K562 (cell line): ENCODE data around the gene QPRT. TPM values are rescaled to one million over a fixed set of nuclear protein-coding genes. Genes with fewer than 3 reads are reported as not detected.

Experiments used
- ARID1B ChIP-seq: fragments of 450-650 bp; IDR thresholded peaks from 2 replicates; pipeline ENCODE4 v1.6.1; 2016; ENCODE audit warnings: antibody characterized with exemption, mild to moderate bottlenecking, inconsistent platforms
- ATF7 ChIP-seq: fragments of 450-650 bp; IDR thresholded peaks from 2 replicates; pipeline ENCODE4 v1.7.1; 2014; ENCODE audit warnings: mild to moderate bottlenecking, moderate library complexity
- CBFB ChIP-seq: sonication (generic); formaldehyde crosslinking; IDR thresholded peaks from 2 replicates; pipeline ENCODE4 v1.4.0; 2020; ENCODE audit warnings: mild to moderate bottlenecking, missing genetic modification reagents
- CREB5 ChIP-seq: fragments of 250-450 bp; sonication (Bioruptor Pico); IDR thresholded peaks from 2 replicates; pipeline ENCODE4 v1.5.0; 2020; ENCODE audit warnings: mild to moderate bottlenecking
- DNMT1 ChIP-seq: fragments of 450-650 bp; IDR thresholded peaks from 2 replicates; pipeline ENCODE4 v1.6.1; 2016; ENCODE audit warnings: antibody characterized with exemption, mild to moderate bottlenecking
- EGR1 ChIP-seq: fragments of 450-650 bp; conservative IDR thresholded peaks from 2 replicates; pipeline ENCODE4 v1.6.1; 2017; ENCODE audit warnings: mild to moderate bottlenecking
- FOXJ2 ChIP-seq: fragments of 200-800 bp; sonication (Bioruptor generic); IDR thresholded peaks from 2 replicates; pipeline ENCODE4 v1.6.1; 2016; ENCODE audit warnings: missing genetic modification characterization, missing compliant biosample characterization
- FOXK1 ChIP-seq: sonication (generic); formaldehyde crosslinking; IDR thresholded peaks from 2 replicates; pipeline ENCODE4 v1.8.0; 2022; ENCODE audit warnings: missing genetic modification reagents, mild to moderate bottlenecking, borderline replicate concordance
- GATAD2A ChIP-seq: fragments of 450-650 bp; IDR thresholded peaks from 2 replicates; pipeline ENCODE4 v1.6.1; 2017
- KAT2B ChIP-seq: IDR thresholded peaks from one replicate; pipeline ENCODE4 v1.6.1; 2012; ENCODE audit warnings: low read depth, mild to moderate bottlenecking, control low read depth, inconsistent platforms, low read length, moderate library complexity
- MAX ChIP-seq: sonication (generic); formaldehyde crosslinking; IDR thresholded peaks from 2 replicates; pipeline ENCODE4 v1.9.0; 2022; ENCODE audit warnings: mild to moderate bottlenecking, missing genetic modification reagents
- PATZ1 ChIP-seq: fragments of 250-450 bp; sonication (Bioruptor Pico); IDR thresholded peaks from 2 replicates; pipeline ENCODE4 v1.5.0; 2020; ENCODE audit warnings: mild to moderate bottlenecking, borderline replicate concordance
- PTTG1 ChIP-seq: fragments of 450-650 bp; IDR thresholded peaks from 2 replicates; pipeline ENCODE4 v1.6.1; 2016; ENCODE audit warnings: low read depth, mild to moderate bottlenecking, missing genetic modification characterization, missing compliant biosample characterization
- RB1 ChIP-seq: fragments of 450-650 bp; IDR thresholded peaks from 2 replicates; pipeline ENCODE4 v1.6.1; 2017; ENCODE audit warnings: low read depth, mild to moderate bottlenecking
- RCOR1 ChIP-seq, 2 experiments: IDR thresholded peaks; 2 replicates each; pipeline ENCODE4 v1.6.1; 2012; ENCODE audit warnings: low read depth in 2 of 2, low read length in 2 of 2, borderline replicate concordance in 1 of 2, improper control_type of control experiment in 1 of 2
- TAF9B ChIP-seq: fragments of 450-650 bp; IDR thresholded peaks from 2 replicates; pipeline ENCODE4 v1.6.1; 2018; ENCODE audit warnings: mild to moderate bottlenecking; ENCODE audit not compliant: partially characterized antibody
- TCF3 ChIP-seq: sonication (generic); formaldehyde crosslinking; IDR thresholded peaks from 2 replicates; pipeline ENCODE4 v1.4.0; 2020; ENCODE audit warnings: mild to moderate bottlenecking, missing genetic modification reagents
- U2AF1 ChIP-seq: fragments of 200-400 bp; formaldehyde crosslinking; optimal IDR thresholded peaks from 2 replicates; pipeline ENCODE3; 2017; ENCODE audit warnings: mild to moderate bottlenecking, low read depth, low read length, moderate library complexity
- ZBTB8A ChIP-seq: fragments of 450-650 bp; IDR thresholded peaks from 2 replicates; pipeline ENCODE4 v1.6.1; 2018; ENCODE audit warnings: mild to moderate bottlenecking, moderate library complexity; ENCODE audit not compliant: partially characterized antibody
- ZNF408 ChIP-seq: fragments of 250-450 bp; sonication (Bioruptor Pico); IDR thresholded peaks from 2 replicates; pipeline ENCODE4 v1.4.0; 2020; ENCODE audit warnings: low read depth, mild to moderate bottlenecking, moderate library complexity
- ZNF507 ChIP-seq: conservative IDR thresholded peaks from 2 replicates; pipeline ENCODE4 v1.6.1; 2017; ENCODE audit warnings: missing genetic modification characterization, missing compliant biosample characterization
- ZNF57 ChIP-seq: fragments of 450-650 bp; formaldehyde crosslinking; IDR thresholded peaks from 2 replicates; pipeline ENCODE4 v1.4.0; 2020; ENCODE audit warnings: mild to moderate bottlenecking, moderate library complexity
- ZNF586 ChIP-seq: fragments of 450-650 bp; formaldehyde crosslinking; conservative IDR thresholded peaks from 2 replicates; pipeline ENCODE4 v1.4.0; 2020; ENCODE audit warnings: mild to moderate bottlenecking, moderate library complexity
- ZNF717 ChIP-seq: fragments of 250-450 bp; sonication (Bioruptor Pico); IDR thresholded peaks from 2 replicates; pipeline ENCODE4 v1.5.0; 2021
- ZNF764 ChIP-seq: fragments of 250-450 bp; sonication (Bioruptor Pico); IDR thresholded peaks from 2 replicates; pipeline ENCODE4 v1.4.0; 2020; ENCODE audit warnings: low read depth, mild to moderate bottlenecking, moderate library complexity
- polyA plus RNA-seq, 8 experiments: library from polyadenylated mRNA; depleted of rRNA in 4 of 8; stranded (reverse) in 5 of 8; unstranded in 3 of 8; fragments of >200 nt; fragmentation: Nextera tagmentation in 2 of 8; fragmentation: Illumina TruSeq in 1 of 8; extraction: Ambion mirVana in 2 of 8; extraction: Trizol in 1 of 8; gene quantifications; 2 replicates each; pipeline versions ENCODE4 v1.2.1 to v1.2.3, GENCODE V29; 2011 to 2014; ENCODE audit warnings: inconsistent platforms in 1 of 8, missing spikeins in 1 of 8
- total RNA-seq, 7 experiments: library from RNA; depleted of rRNA in 6 of 7; stranded (reverse); fragments of >200 nt in 6 of 7; fragmentation: Illumina TruSeq in 2 of 7; extraction: Trizol in 2 of 7; gene quantifications; 2 replicates each; pipeline versions ENCODE4 v1.2.1 to v1.2.3, GENCODE V29; 2011 to 2021; ENCODE audit warnings: low replicate concordance in 1 of 7

QPRT gene
- total and polyA plus RNA-seq, 9 of the 15 experiments (the other 6 are each of a cell fraction or from before 2014, with no cell fraction given), result 7.7 to 112 (median 64.1) TPM

GRCh38 chr16:29663016-29663806 is 15.8 kb upstream of the QPRT start, which contains the start of gene SPN (continued):
- TF ChIP-seq ZNF586 (CRISPR knock-in tag) (no peak), DNMT1 (no peak), CBFB (CRISPR knock-in tag) (peak; percentile 67), RCOR1 (IDR thresholded peaks at IDR 0.05; ENCODE audit: borderline replicate concordance in 1 of 2, low read depth in 2 of 2, low read length in 2 of 2) (peak; percentile 79 to 86; a peak in 3 of 4 replicates), ATF7 (peak; percentile 66; the same call in 1 of the 2 replicates), ZNF507 (tag) (no peak), TAF9B (peak; percentile 86), GATAD2A (peak; percentile 68; the same call in 1 of the 2 replicates), CREB5 (CRISPR knock-in tag) (no peak), ZNF57 (CRISPR knock-in tag) (no peak), ZBTB8A (no peak), ZNF717 (CRISPR knock-in tag) (no peak), KAT2B (no peak), ARID1B (peak; percentile 93), PATZ1 (CRISPR knock-in tag) (no peak), EGR1 (peak; percentile 35; the same call in 1 of the 2 replicates), ZNF408 (CRISPR knock-in tag) (no peak), MAX (CRISPR knock-in tag) (peak; percentile 82), ZNF764 (CRISPR knock-in tag) (no peak), PTTG1 (tag) (no peak), TCF3 (CRISPR knock-in tag) (peak; percentile 95), U2AF1 (no peak), FOXK1 (CRISPR knock-in tag) (no peak), RB1 (no peak), FOXJ2 (no peak)
